NOMO-1 treated with dmso at 0.1 percent for 144 hours (cell line): ENCODE data around the gene KRTAP10-4.
"Not testable (repeated sequence)": the region's sequence is repeated elsewhere in the genome, so short reads cannot be mapped to it uniquely, and the experiment has no call there.

Experiments
- DNase-seq: peaks from one replicate; lab custom pipeline; 2025; ENCODE audit not compliant: unreplicated experiment; lab: John Stamatoyannopoulos, UW

Gene KRTAP10-4

GRCh38 chr21:44579056-44579832 is 5.7 kb downstream of the KRTAP10-4 start:
- DNase-seq: no peak

- no peak for DNase-seq
Measured at GRCh38 chr21:44579833-44580144, 6.3 kb downstream of the KRTAP10-4 start.

GRCh38 chr21:44580231-44580821 is 6.8 kb downstream of the KRTAP10-4 start, which contains the start of gene KRTAP10-5:
Gene KRTAP10-5 (minus strand): TSS chr21:44580604. CDS start chr21:44580578, 26 bp downstream.
- DNase-seq: not testable (repeated sequence)

GRCh38 chr21:44581158-44581557 is 7.6 kb downstream of the KRTAP10-4 start:
- no peak for DNase-seq

- DNase-seq: no peak
Measured at GRCh38 chr21:44582055-44582454, 8.5 kb downstream of the KRTAP10-4 start.

- DNase-seq: no peak
Measured at GRCh38 chr21:44583089-44583799, 9.7 kb downstream of the KRTAP10-4 start.

- DNase-seq: no peak
Measured at GRCh38 chr21:44583800-44584147, 10.2 kb downstream of the KRTAP10-4 start.

- DNase-seq: no peak
Measured at GRCh38 chr21:44585892-44586291, 12.4 kb downstream of the KRTAP10-4 start.

GRCh38 chr21:44589094-44589493 is 15.6 kb downstream of the KRTAP10-4 start:
- DNase-seq: no peak

- DNase-seq: no peak
Measured at GRCh38 chr21:44589586-44590305, 16.2 kb downstream of the KRTAP10-4 start.

- DNase-seq: no peak
Measured at GRCh38 chr21:44590311-44590721, 16.8 kb downstream of the KRTAP10-4 start.

GRCh38 chr21:44590897-44591800 is 17.6 kb downstream of the KRTAP10-4 start:
- not testable (repeated sequence) for DNase-seq

- DNase-seq: not testable (repeated sequence)
Measured at GRCh38 chr21:44591801-44592130, 18.2 kb downstream of the KRTAP10-4 start.

- DNase-seq: no peak
Measured at GRCh38 chr21:44592446-44593311, 19.1 kb downstream of the KRTAP10-4 start, which contains the start of gene KRTAP10-6. Gene KRTAP10-6 (minus strand): TSS chr21:44592505. CDS start chr21:44592484, 21 bp downstream.

- DNase-seq: no peak
Measured at GRCh38 chr21:44593598-44594405, 20.3 kb downstream of the KRTAP10-4 start.

- no peak for DNase-seq
Measured at GRCh38 chr21:44594406-44594916, 20.9 kb downstream of the KRTAP10-4 start.

- no peak for DNase-seq
Measured at GRCh38 chr21:44595524-44595923, 22.0 kb downstream of the KRTAP10-4 start.

GRCh38 chr21:44596068-44596725 is 22.7 kb downstream of the KRTAP10-4 start:
- no peak for DNase-seq
